ENCODE measurements around the gene MICAL2.

The MICAL2 gene

GRCh38 chr11:12117200-12117599, 6.8 kb downstream of the MICAL2 start:
- DNase-seq (ENCODE audit: low spot score) = no peak

GRCh38 chr11:12117611-12118010, 7.2 kb downstream of the MICAL2 start:
- DNase-seq (ENCODE audit: low spot score) = no peak

GRCh38 chr11:12118949-12119348, 8.6 kb downstream of the MICAL2 start:
- no peak for DNase-seq (ENCODE audit: low spot score)

DNA sequence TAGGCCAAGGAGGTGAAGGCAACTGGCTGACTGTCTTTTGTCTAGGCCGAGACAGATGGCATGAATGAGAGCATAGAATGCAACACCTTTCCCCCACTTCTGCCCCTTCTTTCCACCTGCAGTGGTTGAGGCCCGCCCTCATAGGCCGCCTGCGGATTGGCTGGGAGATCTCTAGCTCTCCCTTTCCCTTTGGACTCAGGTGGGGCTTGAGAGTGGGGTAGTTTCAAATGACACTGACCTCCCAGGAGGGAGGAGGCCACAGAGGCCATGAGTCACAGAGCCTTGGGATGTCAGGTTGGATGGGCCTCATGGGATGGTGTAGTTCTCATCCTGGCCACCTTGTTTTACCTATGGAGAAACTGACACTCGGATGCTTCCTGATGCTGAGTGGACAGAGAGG, 9.1 kb downstream of the MICAL2 start:
- DNase-seq (ENCODE audit: low spot score) = no peak

DNA sequence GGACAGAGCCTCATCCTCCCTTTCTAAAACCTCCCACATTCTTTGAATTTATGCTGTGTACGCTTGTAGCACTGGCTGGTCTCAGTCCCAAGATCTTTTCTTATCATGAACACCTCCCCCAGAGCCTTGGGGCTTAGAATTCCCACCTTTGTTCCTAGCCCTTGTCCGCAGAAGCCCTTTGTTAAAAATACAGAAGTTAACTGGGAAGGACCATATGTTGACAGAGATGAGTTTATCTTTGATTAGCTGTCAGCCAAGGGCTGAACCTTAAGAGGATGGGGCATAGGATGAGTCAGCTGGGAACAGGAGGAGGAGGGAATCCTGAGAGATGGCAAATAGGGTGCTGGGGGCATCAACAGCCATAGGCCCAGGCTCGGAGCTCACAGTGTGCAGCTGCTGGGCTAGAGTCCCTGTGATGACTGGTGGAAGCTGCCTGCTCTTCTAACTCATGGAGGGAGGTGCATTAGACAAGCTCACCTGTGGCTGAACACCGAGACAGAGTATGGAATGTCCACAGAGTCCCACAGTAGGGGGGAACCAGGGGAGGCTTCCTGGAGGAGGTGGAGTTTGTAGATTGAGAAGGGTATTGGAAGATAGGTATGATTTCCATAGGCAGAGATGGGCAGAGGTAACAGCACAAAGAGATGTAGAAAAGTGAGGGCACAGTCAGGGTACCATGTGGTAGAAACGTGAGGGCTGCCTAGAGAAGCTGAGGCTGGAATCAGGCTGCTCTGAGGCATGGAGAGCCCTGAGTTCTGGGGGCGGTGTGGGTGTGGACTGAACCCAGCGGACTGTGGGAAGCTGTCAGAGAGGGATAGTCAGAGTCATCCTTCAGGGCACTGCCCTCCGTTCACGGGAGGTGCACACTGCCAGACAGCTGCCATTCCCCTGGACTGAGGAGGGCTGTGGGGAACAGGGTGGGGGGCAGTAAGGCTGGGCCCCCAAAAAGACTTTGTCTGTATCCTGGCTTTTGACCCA, 9.9 kb downstream of the MICAL2 start:
- DNase-seq (ENCODE audit: low spot score) = no peak

GRCh38 chr11:12121011-12121410, 10.6 kb downstream of the MICAL2 start:
- no peak for DNase-seq (ENCODE audit: low spot score)

DNA sequence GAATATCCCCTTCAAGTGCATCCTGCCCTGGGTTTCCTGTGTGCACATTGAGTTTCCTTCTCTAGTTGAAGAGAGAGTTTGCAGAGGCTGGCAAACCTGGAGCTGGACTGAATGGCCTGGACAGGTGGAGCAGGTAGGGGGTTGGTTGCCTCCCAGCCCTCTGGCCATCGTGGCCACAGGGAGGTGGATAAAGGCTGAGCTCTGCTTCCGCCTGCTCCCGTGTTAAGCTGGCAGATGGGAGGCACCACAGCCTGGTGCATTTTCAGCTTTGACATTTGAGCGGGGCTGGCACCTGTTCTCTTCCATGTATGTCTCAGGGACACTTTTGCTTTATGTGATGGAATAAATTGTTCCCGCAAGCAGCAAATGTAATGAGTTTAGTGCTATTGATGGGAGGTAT, 11.1 kb downstream of the MICAL2 start:
- DNase-seq (ENCODE audit: low spot score) = no peak

- DNase-seq (ENCODE audit: low spot score) = no peak
Measured at GRCh38 chr11:12122083-12122482, 11.7 kb downstream of the MICAL2 start.

GRCh38 chr11:12123273-12123672, 12.9 kb downstream of the MICAL2 start:
- DNase-seq (ENCODE audit: low spot score) = no peak

DNA sequence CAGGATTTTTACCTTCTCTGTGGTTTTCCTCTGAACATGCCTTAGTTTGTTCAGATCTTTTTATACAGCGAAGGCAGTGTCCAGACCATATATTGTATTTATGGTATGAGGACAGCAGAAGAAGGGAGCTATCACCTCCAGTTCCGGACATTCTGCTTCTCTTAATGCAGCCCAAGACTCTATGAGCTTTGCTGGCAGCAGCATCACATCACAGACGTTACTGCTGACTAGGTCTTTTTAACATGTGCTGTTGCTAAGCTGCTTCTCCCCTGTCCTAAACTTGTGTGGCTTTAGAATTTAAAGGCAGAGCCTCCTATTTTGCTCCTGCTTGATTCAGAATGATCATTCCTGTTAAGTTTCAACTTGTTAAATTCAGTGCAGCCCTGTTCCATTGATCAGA, 13.4 kb downstream of the MICAL2 start:
- DNase-seq (ENCODE audit: low spot score) = no peak

DNA sequence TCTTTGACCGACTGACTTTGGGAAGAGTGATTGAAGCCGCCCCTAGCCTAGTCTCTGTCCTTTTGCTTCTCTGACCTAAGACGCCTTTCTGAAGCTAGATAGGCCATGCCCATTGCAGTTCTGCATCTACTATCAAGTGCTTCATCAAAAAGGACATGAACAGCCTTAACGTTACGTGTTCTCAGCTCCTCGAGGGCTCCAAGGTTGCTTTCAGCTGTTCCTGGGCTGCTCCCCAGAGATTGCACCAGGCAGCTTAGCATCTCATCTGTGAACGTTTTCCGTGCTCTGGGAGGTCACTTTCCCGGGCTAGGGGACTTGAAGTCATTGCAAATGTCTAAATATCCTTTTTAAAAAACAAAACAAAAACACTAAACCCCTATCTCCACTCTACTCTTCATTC, 13.9 kb downstream of the MICAL2 start:
- no peak for DNase-seq (ENCODE audit: low spot score)

DNA sequence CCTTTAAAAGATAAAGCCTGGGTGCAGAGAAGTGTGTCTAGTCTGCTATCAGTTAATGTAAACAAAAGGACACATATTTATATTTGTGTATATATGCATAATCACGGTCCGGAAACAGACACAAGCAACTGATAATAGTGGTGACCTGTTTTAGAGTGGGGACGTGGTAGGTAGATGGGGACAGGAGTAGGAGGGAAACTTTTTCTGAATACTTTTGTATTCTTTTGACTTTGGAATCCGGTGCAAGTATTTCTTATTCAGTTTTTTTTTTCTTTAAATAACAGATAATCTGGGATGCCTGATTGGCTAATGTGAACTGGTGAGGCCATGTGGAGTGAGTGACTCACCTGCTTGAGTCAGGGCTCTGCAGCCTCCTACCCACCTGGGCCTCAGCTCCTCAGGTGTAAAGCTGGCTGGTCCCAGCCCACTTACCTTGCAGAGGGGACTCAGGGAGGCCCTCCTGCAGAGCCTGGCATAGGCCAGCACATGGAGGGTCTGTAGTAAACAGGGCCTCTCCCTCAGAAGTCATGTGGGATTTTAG, 15.3 kb downstream of the MICAL2 start:
- DNase-seq (ENCODE audit: low spot score) = no peak

- DNase-seq (ENCODE audit: low spot score) = no peak
Measured at GRCh38 chr11:12126344-12127019, 16.1 kb downstream of the MICAL2 start.

DNA sequence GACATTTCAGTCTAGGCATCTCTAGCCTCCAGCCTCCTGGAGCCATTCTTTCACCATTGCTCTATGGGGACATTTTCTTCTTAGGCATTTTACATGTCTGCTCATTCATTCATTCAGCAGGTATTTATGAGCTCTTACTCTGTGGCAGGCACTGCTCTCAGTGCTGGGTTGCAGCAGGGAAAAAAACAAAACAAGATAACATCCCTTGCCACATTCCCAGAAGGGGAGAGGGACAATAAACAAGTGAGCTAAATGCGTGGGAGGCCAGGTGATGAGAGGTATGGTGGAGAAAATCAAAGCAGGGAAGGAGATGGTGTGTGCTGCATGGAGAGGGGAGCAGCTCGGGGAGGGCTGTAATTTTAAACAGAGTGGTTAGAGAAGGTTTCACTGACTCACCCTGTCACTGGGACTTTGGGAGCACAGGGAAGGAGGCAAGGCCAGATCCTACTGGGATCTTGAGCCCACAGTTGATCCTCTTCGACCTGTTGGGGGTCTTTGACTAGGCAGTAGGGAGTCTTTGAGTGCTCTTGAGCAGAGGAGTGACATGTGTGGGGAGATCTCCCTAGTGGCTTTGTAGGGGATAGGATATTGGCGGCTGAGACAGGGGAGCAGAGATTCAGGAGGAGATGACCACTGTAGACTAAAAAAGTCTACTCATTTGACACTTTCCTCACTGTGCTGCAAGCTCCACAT, 17.0 kb downstream of the MICAL2 start:
- no peak for DNase-seq (ENCODE audit: low spot score)

DNA sequence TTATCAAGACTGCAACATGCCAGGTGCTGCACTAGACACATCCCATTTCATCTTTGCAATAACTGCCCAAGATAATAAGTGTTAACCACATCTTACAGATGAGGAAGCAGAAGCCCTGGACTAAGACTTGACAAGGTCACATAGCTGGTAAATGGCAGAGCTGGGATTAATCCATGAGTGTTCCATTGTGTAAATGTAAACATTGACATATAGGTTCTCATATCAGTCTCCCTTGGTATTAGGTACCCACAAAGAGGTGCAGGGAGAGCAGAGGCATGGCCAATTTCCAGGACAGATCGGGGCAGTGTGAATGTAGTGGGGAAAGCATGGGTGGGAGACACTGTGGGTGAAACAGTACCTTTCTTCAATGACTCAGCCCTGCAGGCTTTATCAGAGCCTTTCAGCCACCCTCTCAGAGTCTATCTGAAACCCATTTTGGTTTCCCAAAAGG, 17.9 kb downstream of the MICAL2 start:
- no peak for DNase-seq (ENCODE audit: low spot score)

- DNase-seq (ENCODE audit: low spot score) = no peak
Measured at GRCh38 chr11:12129227-12129626, 18.8 kb downstream of the MICAL2 start.

DNA sequence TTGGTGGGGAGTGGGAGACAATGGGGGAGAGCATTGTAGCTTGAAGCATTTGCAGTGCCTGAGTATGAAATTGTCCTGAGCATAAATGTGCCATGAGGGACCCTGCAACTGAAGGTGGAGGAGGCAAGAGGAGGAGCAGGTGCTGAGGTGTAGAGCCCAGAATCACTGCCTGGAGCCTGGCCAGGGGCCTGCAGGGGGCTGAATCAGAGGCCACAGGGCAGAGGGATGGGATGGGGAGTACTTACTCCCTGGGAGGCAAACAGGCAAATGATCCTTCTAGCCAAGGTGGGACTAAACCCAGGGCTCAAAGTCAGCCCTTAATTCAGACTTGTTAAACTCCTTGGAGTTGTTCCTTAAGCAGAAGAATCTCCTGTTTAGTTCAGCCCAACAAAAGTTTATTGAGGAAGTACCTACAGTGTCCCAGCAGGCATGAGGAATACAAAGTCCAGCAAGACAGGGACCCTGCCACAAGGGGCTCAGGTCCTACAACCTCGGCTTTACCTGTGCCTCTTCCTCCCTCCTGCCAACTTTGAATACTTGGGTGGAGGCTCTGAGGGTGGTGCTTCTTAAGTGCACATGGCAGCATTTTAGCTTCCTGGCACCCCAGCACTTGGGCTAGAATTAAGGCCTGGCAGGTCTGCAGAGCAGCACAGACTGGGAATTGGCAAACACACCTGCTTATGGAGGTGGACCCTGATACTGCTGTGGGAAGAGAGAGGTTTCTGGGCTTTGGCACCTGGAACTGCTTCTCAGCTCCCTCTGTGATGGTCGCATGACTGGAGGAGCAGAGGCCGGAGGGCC, 20.0 kb downstream of the MICAL2 start:
- no peak for DNase-seq (ENCODE audit: low spot score)

- no peak for DNase-seq (ENCODE audit: low spot score)
Measured at GRCh38 chr11:12131943-12132789, 21.8 kb downstream of the MICAL2 start.

DNA sequence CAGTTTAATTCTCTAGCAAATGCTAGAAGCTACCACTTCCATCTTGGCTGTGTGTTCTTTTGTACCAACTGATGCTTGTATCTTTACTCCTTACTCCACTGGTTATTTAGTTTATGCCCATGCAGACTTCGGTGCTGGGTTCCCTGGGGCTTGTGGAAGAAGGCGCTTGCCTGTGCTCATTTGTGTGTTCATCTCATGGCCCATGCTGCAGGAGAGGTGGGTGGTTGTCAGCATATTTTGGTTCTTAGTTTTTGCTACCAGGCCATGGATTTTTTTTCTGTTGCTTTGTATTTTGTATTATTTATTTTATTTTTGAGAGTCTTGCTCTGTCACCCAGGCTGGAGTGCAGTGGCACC, 22.4 kb downstream of the MICAL2 start:
- no peak for DNase-seq (ENCODE audit: low spot score)

- DNase-seq (ENCODE audit: low spot score) = no peak
Measured at GRCh38 chr11:12133547-12134235, 23.3 kb downstream of the MICAL2 start.
